Measurements from ENCODE around the gene SLC37A2.
"Not testable (repeated sequence)": the region's sequence is repeated elsewhere in the genome, so short reads cannot be mapped to it uniquely, and the experiment has no call there.

Gene SLC37A2

DNA sequence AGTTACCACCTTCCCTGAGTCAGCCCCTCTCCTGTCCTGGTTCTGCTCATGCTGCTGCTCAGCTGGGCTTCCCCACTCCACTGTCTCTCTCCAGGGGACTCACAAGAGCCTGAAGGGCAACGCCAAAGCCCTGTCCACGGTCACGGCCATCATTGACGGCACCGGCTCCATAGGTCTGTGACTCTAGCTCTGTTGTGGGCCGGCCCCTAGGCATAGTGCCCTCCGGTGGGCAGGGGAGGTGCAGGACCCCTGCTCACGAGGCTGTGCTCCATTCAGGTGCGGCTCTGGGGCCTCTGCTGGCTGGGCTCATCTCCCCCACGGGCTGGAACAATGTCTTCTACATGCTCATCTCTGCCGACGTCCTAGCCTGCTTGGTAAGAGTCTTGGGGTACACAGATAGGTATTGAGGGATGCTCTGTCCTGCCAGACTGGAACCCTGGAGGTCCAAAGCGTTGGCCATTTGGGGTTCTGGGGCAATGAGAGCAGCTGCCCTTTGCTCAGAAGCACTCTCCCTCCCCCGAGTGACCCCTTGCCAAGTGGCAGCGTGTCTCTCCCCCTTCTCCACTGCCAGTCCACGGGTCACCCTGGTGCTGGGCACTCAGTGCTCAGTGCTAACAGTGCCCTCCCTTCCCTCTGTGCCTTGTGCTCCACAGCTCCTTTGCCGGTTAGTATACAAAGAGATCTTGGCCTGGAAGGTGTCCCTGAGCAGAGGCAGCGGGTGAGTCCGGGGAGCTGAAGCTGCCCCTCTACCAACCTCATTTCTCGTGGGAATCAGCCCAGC is 22.4 kb downstream of the SLC37A2 start:
- no peak for DNase-seq

DNA sequence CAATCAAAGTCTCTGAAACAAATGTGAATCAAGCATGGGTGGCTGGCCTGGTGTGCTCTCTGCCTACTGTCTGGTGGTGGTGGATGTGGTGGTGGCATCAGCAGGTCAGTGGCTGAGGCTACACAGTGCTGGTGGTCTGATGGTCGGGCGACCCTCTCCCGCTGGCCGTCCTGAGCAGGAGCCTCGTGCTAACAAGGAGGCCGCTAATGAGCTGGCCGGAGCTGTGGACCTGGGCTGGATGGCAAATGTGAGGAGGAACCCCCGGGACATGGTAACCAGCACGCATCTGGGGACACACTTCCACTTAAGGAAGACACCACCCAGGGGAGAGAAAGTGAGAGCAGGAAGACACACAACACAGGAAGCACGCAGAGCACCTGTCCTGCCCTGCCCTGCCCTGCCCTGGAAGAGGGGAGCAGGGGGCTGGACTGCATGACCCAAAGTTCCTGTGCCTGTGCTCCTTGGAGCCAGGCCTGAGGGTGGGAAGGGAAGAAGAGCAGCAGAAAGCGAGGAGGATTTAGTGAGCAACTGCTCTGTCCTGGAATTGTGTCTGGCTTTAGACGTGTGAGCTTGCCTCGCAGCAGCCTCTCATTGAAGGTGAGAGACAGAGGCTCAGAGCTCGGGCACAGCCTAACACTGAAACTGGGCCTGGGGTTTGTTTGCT is 23.7 kb downstream of the SLC37A2 start:
- DNase-seq = no peak

DNA sequence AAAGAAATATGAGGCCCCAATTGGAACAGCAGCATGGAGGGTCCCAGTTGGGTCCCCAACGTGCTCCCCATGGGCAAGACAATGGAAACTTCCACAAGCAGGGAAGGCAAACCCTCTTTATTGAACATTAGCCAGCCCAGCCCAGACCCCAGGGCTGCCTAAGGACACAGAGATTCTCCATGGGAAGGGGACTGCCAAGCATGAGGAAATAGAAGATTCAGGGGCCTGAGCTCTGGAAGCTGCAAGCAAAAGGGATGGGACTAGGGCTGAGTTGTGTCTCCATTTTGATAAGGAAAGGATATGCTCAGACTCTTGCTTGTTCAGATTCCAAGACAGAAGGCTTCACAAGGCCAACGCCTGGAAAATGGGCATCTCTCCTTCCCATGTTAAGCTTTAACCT is 25.0 kb downstream of the SLC37A2 start:
- no peak for DNase-seq

DNA sequence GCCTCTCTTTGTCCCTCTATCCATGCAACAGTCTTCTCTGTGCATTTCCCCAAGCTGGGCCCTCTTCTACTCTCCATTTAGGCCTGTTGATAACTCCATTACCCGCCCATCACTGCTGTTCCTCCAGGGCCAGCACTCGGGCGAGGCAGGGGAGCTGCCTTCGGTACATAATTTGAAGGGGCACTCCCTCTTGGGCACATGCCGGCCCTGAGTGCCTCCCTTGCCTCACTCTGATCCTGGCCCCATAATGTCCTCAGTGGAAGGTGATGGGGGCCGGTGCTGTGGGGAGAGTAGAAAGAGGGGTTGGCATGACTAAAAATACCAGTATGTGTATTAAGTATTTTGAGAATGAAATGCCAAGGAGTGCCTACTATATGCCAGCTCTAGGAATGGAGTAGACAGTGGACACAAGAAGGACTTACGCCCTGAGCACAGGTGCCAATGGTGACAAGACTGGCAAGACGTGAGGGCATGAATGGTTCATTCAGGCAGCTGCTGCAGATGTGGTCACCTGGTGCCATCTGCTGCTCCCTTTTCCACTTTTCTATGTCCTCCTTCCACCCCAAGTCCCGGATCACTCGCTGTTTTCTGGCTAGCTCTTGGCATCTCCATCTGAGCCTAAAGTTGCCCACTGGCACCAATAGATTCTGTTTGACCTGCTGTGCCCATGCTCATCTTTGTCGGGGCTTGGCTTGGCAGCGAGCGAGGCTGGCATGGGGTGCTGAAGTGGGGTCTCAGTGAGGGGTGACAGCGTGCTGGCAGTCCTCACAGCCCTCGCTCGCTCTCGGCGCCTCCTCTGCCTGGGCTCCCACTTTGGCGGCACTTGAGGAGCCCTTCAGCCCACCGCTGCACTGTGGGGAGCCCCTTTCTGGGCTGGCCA is 25.7 kb downstream of the SLC37A2 start:
- DNase-seq = no peak

DNA sequence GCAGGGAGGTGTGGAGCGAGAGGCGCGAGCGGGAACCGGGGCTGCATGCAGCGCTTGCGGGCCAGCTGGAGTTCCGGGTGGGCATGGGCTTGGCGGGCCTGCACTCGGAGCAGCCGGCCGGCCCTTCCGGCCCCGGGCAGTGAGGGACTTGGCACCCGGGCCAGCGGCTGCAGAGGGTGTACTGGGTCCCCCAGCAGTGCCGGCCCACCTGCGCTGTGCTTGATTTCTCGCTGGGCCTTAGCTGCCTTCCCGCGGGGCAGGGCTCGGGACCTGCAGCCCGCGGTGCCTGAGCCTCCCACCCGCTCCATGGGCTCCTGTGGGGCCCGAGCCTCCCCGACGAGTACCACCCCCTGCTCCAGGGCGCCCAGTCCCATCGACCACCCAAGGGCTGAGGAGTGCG is 26.4 kb downstream of the SLC37A2 start:
- not testable (repeated sequence) for DNase-seq

- not testable (repeated sequence) for DNase-seq
These were observed 27.0 kb downstream of the SLC37A2 start for GRCh38 chr11:125090151-125090550.

DNA sequence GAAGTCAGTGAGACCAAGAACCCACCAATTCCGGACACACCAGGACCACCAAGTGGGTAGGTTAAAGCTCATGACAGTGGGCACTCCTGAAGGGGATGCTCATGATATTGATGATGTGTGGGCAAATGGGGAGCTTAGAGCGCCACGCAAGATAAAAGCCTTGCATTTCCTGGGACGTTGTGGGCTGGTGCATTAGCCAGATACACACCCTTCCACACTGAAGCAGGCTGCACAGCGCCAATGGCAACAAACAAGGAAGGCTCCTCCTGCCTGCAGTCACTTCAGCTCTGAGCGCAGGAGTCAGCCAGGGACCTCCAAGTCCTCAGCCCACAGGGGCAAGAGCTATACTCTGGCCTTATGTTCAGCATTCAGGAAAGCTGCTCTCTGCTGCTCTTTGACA is 27.7 kb downstream of the SLC37A2 start:
- no peak for DNase-seq

GRCh38 chr11:125091247-125091876 is 28.3 kb downstream of the SLC37A2 start:
- DNase-seq = peak; percentile 35

DNA sequence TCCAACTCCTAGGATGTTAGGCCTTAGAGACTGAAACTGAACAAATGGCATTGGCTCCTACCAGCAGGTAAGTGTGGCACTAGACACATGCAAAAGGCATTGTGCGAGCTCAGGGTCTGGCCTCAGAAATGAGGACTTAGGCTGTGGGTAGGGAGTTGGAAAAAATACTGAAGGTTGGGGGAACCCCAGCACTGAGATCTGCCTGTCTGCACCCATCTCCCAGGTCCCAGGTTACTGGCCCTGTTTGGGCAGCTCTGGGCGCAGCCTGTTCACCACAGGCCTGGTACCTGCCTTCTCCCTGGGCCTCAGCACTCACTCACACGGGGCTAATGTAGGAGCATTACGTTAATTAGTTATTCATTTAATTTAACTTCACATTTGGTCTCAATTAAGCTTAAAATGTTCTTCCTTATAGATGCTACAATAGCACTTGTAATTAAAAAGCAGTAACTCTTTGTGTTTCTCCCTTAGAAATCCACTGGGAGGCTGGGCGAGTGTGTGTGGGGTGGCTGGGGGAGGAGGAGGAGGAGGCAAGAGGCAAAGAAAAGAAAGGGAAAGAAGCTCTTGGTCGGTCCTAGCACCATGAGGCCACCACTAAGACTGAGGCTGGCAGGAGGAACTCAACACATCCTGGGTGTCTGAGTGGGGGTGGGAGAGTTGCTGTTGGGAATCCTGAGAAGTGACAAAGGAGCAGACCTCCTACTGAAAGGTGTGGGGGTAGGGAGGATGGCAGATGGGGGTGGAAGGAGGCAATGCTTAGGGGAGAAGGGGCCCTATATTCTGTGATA is 29.0 kb downstream of the SLC37A2 start:
- DNase-seq = no peak

DNA sequence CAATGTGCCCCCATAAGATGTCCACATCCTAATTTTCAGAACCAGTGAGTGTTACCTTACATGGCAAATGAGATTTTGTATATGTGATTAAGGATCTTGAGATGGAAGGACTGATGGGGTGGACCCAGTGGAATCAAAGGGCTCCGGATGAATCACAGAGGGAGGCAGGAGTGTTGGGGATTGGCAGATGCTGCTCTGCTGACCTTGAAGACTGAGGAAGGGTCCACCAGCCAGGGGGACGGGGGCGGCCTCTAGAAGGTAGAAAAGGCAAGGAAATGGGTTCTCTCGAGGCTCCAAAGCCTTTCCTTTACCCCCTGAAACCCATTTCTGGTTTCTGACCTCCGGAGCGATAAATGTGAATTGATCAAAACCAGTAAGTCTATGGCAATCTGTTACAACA is 29.6 kb downstream of the SLC37A2 start:
- no peak for DNase-seq

- DNase-seq = no peak
These were observed 30.4 kb downstream of the SLC37A2 start for GRCh38 chr11:125093502-125093901.

DNA sequence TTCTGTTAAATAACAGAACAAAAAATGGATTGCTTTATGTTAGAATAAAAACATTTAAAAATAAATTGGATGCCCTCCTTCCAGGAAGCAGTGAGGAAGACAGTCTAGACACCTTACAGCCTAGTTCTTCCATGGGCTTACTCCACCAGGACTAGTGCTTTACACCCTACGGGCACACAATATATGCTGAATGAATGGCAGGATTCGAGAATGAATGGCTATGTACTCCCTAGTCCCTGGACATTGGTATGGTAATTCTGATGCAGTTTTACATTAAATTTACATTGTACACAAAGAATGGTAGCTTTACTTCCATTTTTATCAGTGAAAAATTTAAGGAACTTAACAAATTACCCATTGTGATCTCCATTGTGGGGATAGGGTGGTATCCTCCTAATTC is 31.6 kb downstream of the SLC37A2 start:
- no peak for DNase-seq

DNA sequence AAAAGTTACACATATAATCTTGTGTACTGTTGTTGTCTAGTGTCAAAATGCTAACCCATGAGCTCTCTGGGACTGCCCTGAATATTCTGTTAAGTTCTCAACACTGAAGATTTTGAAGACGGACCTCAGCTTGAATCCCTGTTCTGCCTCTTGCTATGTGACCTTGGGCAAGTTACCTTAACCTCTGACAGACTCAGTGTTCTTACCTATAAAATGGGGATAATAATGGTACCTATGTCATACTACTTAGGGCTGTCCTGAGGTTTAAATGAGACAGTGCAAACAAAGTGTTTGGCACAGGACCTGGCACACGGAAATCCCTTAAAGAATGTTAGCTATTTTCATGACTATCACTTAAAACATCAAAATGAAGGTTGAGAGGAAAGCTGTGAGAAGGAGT is 37.0 kb downstream of the SLC37A2 start:
- DNase-seq = no peak

DNA sequence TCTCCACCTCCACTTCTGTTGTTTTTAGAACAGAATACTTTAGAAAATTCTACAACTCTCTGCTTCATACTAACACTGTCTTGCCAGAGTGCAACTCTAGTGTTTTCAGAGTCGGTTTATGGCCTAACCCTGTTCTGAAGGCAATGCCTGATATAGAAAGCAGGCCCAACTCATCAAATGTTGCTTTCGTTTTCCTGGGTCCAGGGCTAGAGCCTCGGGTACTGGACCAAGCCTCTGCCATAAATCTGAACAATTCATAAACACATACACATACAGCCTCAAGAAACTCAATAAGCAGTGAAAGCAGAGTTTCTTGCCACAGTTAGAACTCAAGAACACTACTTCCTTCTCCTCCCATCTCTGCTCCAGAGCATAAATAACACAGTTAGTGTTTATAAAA is 38.5 kb downstream of the SLC37A2 start:
- no peak for DNase-seq

DNA sequence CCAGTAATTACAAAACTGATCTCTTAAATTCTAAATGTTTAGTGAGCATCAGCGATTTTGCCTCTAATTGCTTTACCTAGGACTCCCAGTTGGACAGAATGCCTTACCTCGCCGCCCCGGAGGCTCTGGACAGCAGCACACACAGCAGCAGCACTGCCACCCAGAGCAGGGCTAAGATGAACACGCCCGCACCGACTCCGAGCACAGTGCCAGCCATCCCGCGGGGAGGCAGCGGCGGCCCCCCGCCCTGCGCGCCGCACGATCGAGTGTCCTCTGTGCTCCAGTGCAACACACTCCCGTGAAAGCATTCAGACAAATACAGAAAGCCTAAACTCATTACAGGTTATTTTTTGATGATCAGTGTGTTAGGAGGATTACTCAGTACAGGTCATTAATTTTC is 38.9 kb downstream of the SLC37A2 start:
- DNase-seq = no peak

- DNase-seq = no peak
These were observed 39.4 kb downstream of the SLC37A2 start for GRCh38 chr11:125102510-125102909.

GRCh38 chr11:125105926-125106325 is 42.8 kb downstream of the SLC37A2 start:
- no peak for DNase-seq

DNA sequence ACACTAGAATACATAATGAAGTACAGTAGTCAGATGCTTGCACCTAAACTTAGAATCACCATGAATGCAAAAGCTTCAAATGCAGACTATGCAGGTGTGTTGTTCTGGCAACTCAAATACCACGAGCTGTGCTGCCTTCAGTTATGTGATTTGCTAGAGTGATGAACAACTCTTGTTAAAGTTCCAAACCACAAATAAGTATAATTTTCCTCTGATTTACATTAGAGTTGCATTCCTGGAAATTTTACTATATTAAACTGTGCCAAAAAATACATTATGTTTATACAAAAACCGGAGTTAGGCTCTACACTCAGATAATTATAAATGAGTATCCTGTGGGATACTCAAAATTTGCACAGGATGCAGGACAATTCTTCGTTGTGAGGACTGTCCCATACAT is 45.4 kb downstream of the SLC37A2 start:
- no peak for DNase-seq

DNA sequence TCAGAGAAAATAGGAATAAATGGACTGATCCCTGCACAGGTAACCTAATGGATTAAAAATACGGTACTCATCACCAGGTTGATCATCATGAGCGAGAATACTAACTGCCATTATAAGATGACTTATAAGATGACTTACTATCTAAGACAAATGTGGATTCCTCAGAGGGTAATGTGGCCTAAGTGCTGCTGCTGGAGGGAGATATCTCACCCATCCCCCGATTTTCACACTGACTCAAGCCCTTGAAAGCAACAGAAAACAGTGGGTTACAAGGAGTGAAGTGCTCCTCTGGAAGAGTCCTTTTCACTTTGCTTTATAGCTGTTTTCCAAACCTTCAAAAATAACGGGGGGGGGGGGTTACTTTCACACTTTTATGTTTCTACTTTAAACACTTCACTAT is 47.4 kb downstream of the SLC37A2 start:
- DNase-seq = no peak

DNA sequence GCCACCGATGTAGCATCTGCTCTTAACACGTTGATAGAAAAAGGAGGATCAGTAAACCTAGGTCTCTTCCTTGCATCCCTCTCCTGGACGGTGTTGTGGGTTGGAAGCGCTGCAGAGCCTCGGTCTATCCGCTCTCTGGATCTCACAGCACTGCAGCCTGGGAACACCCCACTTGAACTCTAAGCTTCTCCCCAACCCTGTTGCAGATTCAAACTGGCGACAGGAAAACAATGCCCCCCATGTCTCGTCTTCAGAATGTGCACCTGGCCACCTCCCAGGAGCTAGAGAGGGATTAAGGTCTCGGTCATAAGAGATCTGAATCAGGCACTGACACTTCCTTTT is 47.9 kb downstream of the SLC37A2 start:
- DNase-seq = peak; percentile 7

GRCh38 chr11:125111343-125112207 is 48.5 kb downstream of the SLC37A2 start, which contains the start of gene TMEM218:
TSS of gene TMEM218 (minus strand) at chr11:125111626. CDS start at chr11:125102241, 9,385 bp downstream.
- peak; percentile 85 for DNase-seq
